Vagina (tissue), 2 donors: Measurements from ENCODE around the gene ITFG1.

Experiments used
- CTCF ChIP-seq, 3 experiments: fragments of 450-650 bp in 2 of 3; fragments of 200-600 bp in 1 of 3; sonication (generic) in 1 of 3; IDR thresholded peaks; one replicate each; pipeline ENCODE4 v1.5.1; 2017 to 2019; ENCODE audit warnings: antibody characterized with exemption in 3 of 3, mild to moderate bottlenecking in 2 of 3, moderate library complexity in 2 of 3
- POLR2A ChIP-seq, 2 donors: fragments of 450-650 bp; IDR thresholded peaks; one replicate each; pipeline ENCODE4 v1.6.1; 2017; ENCODE audit warnings: antibody characterized with exemption in 2 of 2, mild to moderate bottlenecking in 2 of 2, moderate library complexity in 2 of 2
- POLR2AphosphoS5 ChIP-seq, 2 donors: sonication (generic); formaldehyde crosslinking; IDR thresholded peaks; one replicate each; pipeline ENCODE4 v1.9.0; 2017; ENCODE audit warnings: antibody characterized with exemption in 2 of 2, mild to moderate bottlenecking in 2 of 2, low read depth in 1 of 2; ENCODE audit not compliant: insufficient read depth in 1 of 2

- no peak for TF ChIP-seq CTCF (IDR thresholded peaks at IDR 0.05)
- TF ChIP-seq POLR2AphosphoS5 (IDR thresholded peaks at IDR 0.05; ENCODE audit: insufficient read depth in 1 of 2, low read depth in 1 of 2): no peak
- TF ChIP-seq POLR2A (IDR thresholded peaks at IDR 0.05): no peak
Measured at GRCh38 chr16:47366228-47366627, 94.6 kb downstream of the ITFG1 start.
